K562 (cell line): ENCODE data around the gene UBAC2.

Experiments
- NR2C1 ChIP-seq, 2 experiments: fragments of 450-650 bp; IDR thresholded peaks; 2 replicates each; pipeline ENCODE4 v1.6.1; 2017; ENCODE audit warnings: mild to moderate bottlenecking in 2 of 2, antibody characterized with exemption in 1 of 2, inconsistent platforms in 1 of 2, missing compliant biosample characterization in 1 of 2, missing genetic modification characterization in 1 of 2
- PATZ1 ChIP-seq: fragments of 250-450 bp; sonication (Bioruptor Pico); IDR thresholded peaks from 2 replicates; pipeline ENCODE4 v1.5.0; 2020; ENCODE audit warnings: mild to moderate bottlenecking, borderline replicate concordance
- POLR2A ChIP-seq: fragments of 450-650 bp; conservative IDR thresholded peaks from 2 replicates; pipeline ENCODE4 v1.6.1; 2016
- POLR2AphosphoS5 ChIP-seq: IDR thresholded peaks from 2 replicates; pipeline ENCODE4 v1.6.1; 2011; ENCODE audit warnings: mild to moderate bottlenecking, low read depth, low read length, moderate library complexity; ENCODE audit not compliant: control insufficient read depth, insufficient read depth
- TARDBP ChIP-seq: fragments of 450-650 bp; IDR thresholded peaks from 2 replicates; pipeline ENCODE4 v1.6.1; 2016
- ZNF24 ChIP-seq: fragments of 450-650 bp; IDR thresholded peaks from 2 replicates; pipeline ENCODE4 v1.6.1; 2016
- ZNF274 ChIP-seq: IDR thresholded peaks from 2 replicates; pipeline ENCODE4 v1.6.1; 2011; ENCODE audit warnings: low read depth, mild to moderate bottlenecking, low read length, moderate library complexity, borderline replicate concordance

- TF ChIP-seq NR2C1 (IDR thresholded peaks at IDR 0.05) (no peak), NR2C1 (tag; IDR thresholded peaks at IDR 0.05) (no peak), ZNF24 (no peak), TARDBP (no peak), POLR2A (no peak), PATZ1 (no peak), POLR2AphosphoS5 (no peak), ZNF274 (no peak)
Observed at GRCh38 chr13:99418843-99419140, 218.1 kb downstream of the UBAC2 start.
